HepG2 (cell line): ENCODE measurements around the gene SSBP1. TPM values are rescaled to one million over a fixed set of nuclear protein-coding genes. Genes with fewer than 3 reads are reported as not detected.

Experiments used
- CREM ChIP-seq, 2 experiments: sonication (generic) in 1 of 2; formaldehyde crosslinking in 1 of 2; IDR thresholded peaks; 2 replicates each; pipeline versions ENCODE4 v1.4.0 to v1.6.1; 2016 to 2020; ENCODE audit warnings: antibody characterized with exemption in 1 of 2, mild to moderate bottlenecking in 1 of 2, missing genetic modification reagents in 1 of 2
- HMG20A ChIP-seq: IDR thresholded peaks from 2 replicates; pipeline ENCODE4 v1.6.1; 2016; ENCODE audit warnings: borderline replicate concordance
- HNF1A ChIP-seq, 2 experiments: sonication (generic) in 1 of 2; formaldehyde crosslinking in 1 of 2; IDR thresholded peaks; 2 replicates each; pipeline versions ENCODE4 v1.4.0 to v1.6.1; 2016 to 2020; ENCODE audit warnings: borderline replicate concordance in 1 of 2, low read depth in 1 of 2, mild to moderate bottlenecking in 1 of 2, missing genetic modification reagents in 1 of 2
- KAT8 ChIP-seq: IDR thresholded peaks from 2 replicates; pipeline ENCODE4 v1.6.1; 2016; ENCODE audit warnings: missing genetic modification reagents, missing compliant biosample characterization
- KDM2A ChIP-seq: sonication (generic); formaldehyde crosslinking; IDR thresholded peaks from 2 replicates; pipeline ENCODE4 v1.4.0; 2020; ENCODE audit warnings: low read depth, missing genetic modification reagents, borderline replicate concordance
- MEF2D ChIP-seq: sonication (generic); formaldehyde crosslinking; IDR thresholded peaks from 2 replicates; pipeline ENCODE4 v1.5.1; 2020; ENCODE audit warnings: mild to moderate bottlenecking, missing genetic modification reagents
- NR2F6 ChIP-seq, 2 experiments: IDR thresholded peaks; 2 replicates each; pipeline ENCODE4 v1.6.1; 2016; ENCODE audit warnings: antibody characterized with exemption in 1 of 2, mild to moderate bottlenecking in 1 of 2
- PHF20 ChIP-seq: sonication (generic); formaldehyde crosslinking; IDR thresholded peaks from 2 replicates; pipeline ENCODE4 v1.5.0; 2020; ENCODE audit warnings: mild to moderate bottlenecking, missing genetic modification reagents
- PHF21A ChIP-seq: sonication (generic); formaldehyde crosslinking; IDR thresholded peaks from 2 replicates; pipeline ENCODE4 v1.5.0; 2020; ENCODE audit warnings: mild to moderate bottlenecking, missing genetic modification reagents
- STAG1 ChIP-seq: sonication (generic); formaldehyde crosslinking; IDR thresholded peaks from 2 replicates; pipeline ENCODE4 v1.4.0; 2020; ENCODE audit warnings: missing genetic modification reagents
- ZBED4 ChIP-seq: sonication (generic); formaldehyde crosslinking; IDR thresholded peaks from 2 replicates; pipeline ENCODE4 v1.4.0; 2020; ENCODE audit warnings: missing genetic modification reagents, borderline replicate concordance
- ZBTB7B ChIP-seq: sonication (generic); formaldehyde crosslinking; IDR thresholded peaks from 2 replicates; pipeline ENCODE4 v1.4.0; 2020; ENCODE audit warnings: missing genetic modification reagents
- ZNF264 ChIP-seq: sonication (generic); formaldehyde crosslinking; IDR thresholded peaks from 2 replicates; pipeline ENCODE4 v1.4.0; 2020; ENCODE audit warnings: missing genetic modification reagents
- ZNF460 ChIP-seq: sonication (generic); formaldehyde crosslinking; IDR thresholded peaks from 2 replicates; pipeline ENCODE4 v1.5.1; 2020; ENCODE audit warnings: missing genetic modification reagents, mild to moderate bottlenecking, borderline replicate concordance
- ZNF558 ChIP-seq: sonication (generic); formaldehyde crosslinking; IDR thresholded peaks from 2 replicates; pipeline ENCODE4 v1.9.0; 2022; ENCODE audit warnings: mild to moderate bottlenecking, missing genetic modification reagents, borderline replicate concordance
- ZNF607 ChIP-seq: sonication (generic); formaldehyde crosslinking; IDR thresholded peaks from 2 replicates; pipeline ENCODE4 v1.5.1; 2020; ENCODE audit warnings: missing genetic modification reagents, mild to moderate bottlenecking, borderline replicate concordance
- polyA plus RNA-seq, 8 experiments: library from polyadenylated mRNA; depleted of rRNA in 3 of 8; stranded (reverse) in 7 of 8; unstranded in 1 of 8; fragments of >200 nt; fragmentation: Illumina TruSeq in 4 of 8; extraction: Trizol in 4 of 8; gene quantifications; 2 replicates each; pipeline versions ENCODE4 v1.2.1 to v1.2.3, GENCODE V29; 2011 to 2016; ENCODE audit warnings: low read depth in 4 of 8, missing spikeins in 1 of 8, mixed read lengths in 1 of 8; ENCODE audit not compliant: insufficient read depth in 1 of 8
- total RNA-seq, 5 experiments: library from RNA; depleted of rRNA; stranded (reverse); fragments of >200 nt; fragmentation: Illumina TruSeq; extraction: Trizol; gene quantifications; 2 replicates each; pipeline ENCODE4 v1.2.3, GENCODE V29; 2016; ENCODE audit warnings: low read depth in 1 of 5
- TF ChIP-seq, protein P1 (sequence below): sonication (generic); formaldehyde crosslinking; IDR thresholded peaks from 2 replicates; pipeline ENCODE4 v1.4.0; 2020; ENCODE audit warnings: missing genetic modification reagents
- TF ChIP-seq, protein P2 (sequence below): sonication (generic); formaldehyde crosslinking; IDR thresholded peaks from 2 replicates; pipeline ENCODE4 v1.4.0; 2020; ENCODE audit warnings: mild to moderate bottlenecking, missing genetic modification reagents

Gene SSBP1
- total and polyA plus RNA-seq, 2 of the 13 experiments (the other 11 are each of a cell fraction or from before 2014, with no cell fraction given) = 64.4 to 254 TPM

- peak; percentile 90 for TF ChIP-seq ZBED4
- TF ChIP-seq ZBTB7B (CRISPR knock-in tag) = peak; percentile 85
- TF ChIP-seq NR2F6 (IDR thresholded peaks at IDR 0.05) = 0 out of 2 replicates have a peak, but pooled peaks have one; percentile 25
- 0 out of 2 replicates have a peak, but pooled peaks have one; percentile 26 for TF ChIP-seq NR2F6 (CRISPR knock-in tag; IDR thresholded peaks at IDR 0.05)
- peak; percentile 87; the same call in 1 of the 2 replicates for TF ChIP-seq ZNF607 (CRISPR knock-in tag)
- TF ChIP-seq ZNF264 (CRISPR knock-in tag) = peak; percentile 92; the same call in 1 of the 2 replicates
- peak; percentile 84 for TF ChIP-seq ZNF558 (CRISPR knock-in tag)
- TF ChIP-seq KDM2A (CRISPR knock-in tag) = peak; percentile 99
- peak; percentile 96 for TF ChIP-seq CREM (IDR thresholded peaks at IDR 0.05)
- peak; percentile 50; the same call in 1 of the 2 replicates for TF ChIP-seq CREM (CRISPR knock-in tag; IDR thresholded peaks at IDR 0.05)
- TF ChIP-seq KAT8 = peak; percentile 100
- TF ChIP-seq, protein P1, sequence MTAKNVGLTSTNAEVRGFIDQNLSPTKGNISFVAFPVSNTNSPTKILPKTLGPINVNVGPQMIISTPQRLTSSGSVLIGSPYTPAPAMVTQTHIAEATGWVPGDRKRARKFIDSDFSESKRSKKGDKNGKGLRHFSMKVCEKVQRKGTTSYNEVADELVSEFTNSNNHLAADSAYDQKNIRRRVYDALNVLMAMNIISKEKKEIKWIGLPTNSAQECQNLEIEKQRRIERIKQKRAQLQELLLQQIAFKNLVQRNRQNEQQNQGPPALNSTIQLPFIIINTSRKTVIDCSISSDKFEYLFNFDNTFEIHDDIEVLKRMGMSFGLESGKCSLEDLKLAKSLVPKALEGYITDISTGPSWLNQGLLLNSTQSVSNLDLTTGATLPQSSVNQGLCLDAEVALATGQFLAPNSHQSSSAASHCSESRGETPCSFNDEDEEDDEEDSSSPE (CRISPR knock-in tag) = peak; percentile 70
- peak; percentile 94 for TF ChIP-seq ZNF460 (CRISPR knock-in tag)
- peak; percentile 35; the same call in 1 of the 2 replicates for TF ChIP-seq STAG1
- peak; percentile 78; the same call in 1 of the 2 replicates for TF ChIP-seq MEF2D (CRISPR knock-in tag)
- peak; percentile 99 for TF ChIP-seq PHF20 (CRISPR knock-in tag)
- TF ChIP-seq HNF1A (IDR thresholded peaks at IDR 0.05; ENCODE audit: low read depth) = peak; percentile 54; the same call in 1 of the 2 replicates
- peak; percentile 76 for TF ChIP-seq HNF1A (CRISPR knock-in tag; IDR thresholded peaks at IDR 0.05; ENCODE audit: borderline replicate concordance)
- peak; percentile 91 for TF ChIP-seq PHF21A (CRISPR knock-in tag)
- peak; percentile 44; the same call in 1 of the 2 replicates for TF ChIP-seq HMG20A (CRISPR knock-in tag)
- TF ChIP-seq, protein P2, sequence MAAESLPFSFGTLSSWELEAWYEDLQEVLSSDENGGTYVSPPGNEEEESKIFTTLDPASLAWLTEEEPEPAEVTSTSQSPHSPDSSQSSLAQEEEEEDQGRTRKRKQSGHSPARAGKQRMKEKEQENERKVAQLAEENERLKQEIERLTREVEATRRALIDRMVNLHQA (CRISPR knock-in tag) = 0 out of 2 replicates have a peak, but pooled peaks have one; percentile 62
Observed at GRCh38 chr7:141737836-141738591, at the start of gene SSBP1 (continued).
